Sigmoid colon (tissue), 7 donors: ENCODE data around the gene ZC3H13. TPM values are rescaled to one million over a fixed set of nuclear protein-coding genes. Genes with fewer than 3 reads are reported as not detected.

Source experiments
- DNase-seq: peaks from one replicate; pipeline ENCODE4 v3.0.0-alpha.2; 2019
- H3K27ac ChIP-seq, 4 donors: fragments of 200-600 bp; sonication (generic); one replicate each; pipeline ENCODE4 v1.5.1; 2016 to 2019; ENCODE audit warnings: mild to moderate bottlenecking in 1 of 4
- H3K27me3 ChIP-seq, 3 donors: fragments of 200-600 bp; sonication (generic); one replicate each; pipeline ENCODE4 v1.5.1; 2019; ENCODE audit warnings: mild to moderate bottlenecking in 1 of 3
- H3K36me3 ChIP-seq, 4 donors: fragments of 200-600 bp; sonication (generic); one replicate each; pipeline ENCODE4 v1.5.1; 2016 to 2019
- H3K4me1 ChIP-seq, 4 donors: fragments of 200-600 bp; sonication (generic); one replicate each; pipeline ENCODE4 v1.5.1; 2017 to 2019
- H3K4me3 ChIP-seq, 4 donors: fragments of 200-600 bp; sonication (generic); one replicate each; pipeline ENCODE4 v1.5.1; 2017 to 2019; ENCODE audit warnings: mild to moderate bottlenecking in 2 of 4, moderate library complexity in 1 of 4
- H3K9me3 ChIP-seq, 4 donors: fragments of 200-600 bp in 3 of 4; sonication (generic) in 3 of 4; one replicate each; pipeline versions ENCODE4 v1.5.1 to v1.6.1; 2013 to 2019
- CTCF ChIP-seq, 4 experiments: fragments of 450-650 bp in 3 of 4; fragments of 200-600 bp in 1 of 4; IDR thresholded peaks; one replicate each; pipeline ENCODE4 v1.5.1; 2016 to 2019; ENCODE audit warnings: antibody characterized with exemption in 4 of 4, mild to moderate bottlenecking in 3 of 4, moderate library complexity in 2 of 4
- EP300 ChIP-seq, 4 donors: sonication (generic); formaldehyde crosslinking; IDR thresholded peaks; one replicate each; pipeline ENCODE4 v1.6.1; 2017; ENCODE audit warnings: antibody characterized with exemption in 4 of 4
- POLR2A ChIP-seq, 2 donors: fragments of 450-650 bp; IDR thresholded peaks; one replicate each; pipeline ENCODE4 v1.6.1; 2016; ENCODE audit warnings: antibody characterized with exemption in 2 of 2, mild to moderate bottlenecking in 2 of 2, moderate library complexity in 2 of 2
- POLR2AphosphoS5 ChIP-seq, 4 donors: sonication (generic); formaldehyde crosslinking; IDR thresholded peaks; one replicate each; pipeline ENCODE4 v1.6.1; 2017; ENCODE audit warnings: antibody characterized with exemption in 4 of 4
- WGBS, 2 donors: extraction: QIAGEN DNeasy Blood & Tissue Kit; methylation state at CpG; one replicate each; pipeline ENCODE4 v1.1.7; 2013; 5-methylcytosine and 5-hydroxymethylcytosine counted together
- intact Hi-C: fragments of 100-400 bp; cut with DNase I; formaldehyde crosslinking; loops from one replicate; pipeline ENCODE4 v1.15.1; 2023
- polyA plus RNA-seq, 3 donors: library from polyadenylated mRNA; stranded (reverse); fragments of 200-250 nt; gene quantifications; one replicate each; pipeline ENCODE4 v1.2.3, GENCODE V29; 2013
- total RNA-seq, 4 donors: library from RNA; depleted of rRNA; stranded (reverse); fragments of >200 nt; gene quantifications; one replicate each; pipeline ENCODE4 v1.1.0, GENCODE V29; 2016
- donor health status: healthy with polysubstance abuse.
- donor health status: Bipolar disorder and iron deficiency.
- donor health status: healthy.

Gene ZC3H13
- total and polyA plus RNA-seq, 7 donors: 5.8 to 45.3 (median 30.9) TPM

GRCh38 chr13:46038296-46038695 lies 14.2 kb downstream of the ZC3H13 start:
- Histone ChIP-seq H3K4me3 (no peak overlapping the region), H3K27ac (no peak overlapping the region), H3K9me3 (no peaks in the 10 kb centered on the region), H3K4me1 (no peaks in the 10 kb centered on the region), H3K27me3 (no peaks in the 10 kb centered on the region), H3K36me3 (peaks cover 0 to 48% (median 7%) of the 10 kb centered on the region in 4 donors)
- TF ChIP-seq CTCF (IDR thresholded peaks at IDR 0.05): no peak
- TF ChIP-seq POLR2AphosphoS5 (IDR thresholded peaks at IDR 0.05): no peak
- no peak for TF ChIP-seq EP300 (IDR thresholded peaks at IDR 0.05)
- TF ChIP-seq POLR2A (IDR thresholded peaks at IDR 0.05): no peak
- no peak for DNase-seq
- intact Hi-C loops: no loop called here
- WGBS, 2 donors: 83 to 93% methylated on average over 4 of the region's 4 CpGs

- no peak for DNase-seq
- 83% methylated on average over 2 of the region's 2 CpGs for WGBS, 2 donors
- intact Hi-C loops: no loop called here
Observed at GRCh38 chr13:46035066-46035465, 17.5 kb downstream of the ZC3H13 start.

GRCh38 chr13:46032341-46032740 lies 20.2 kb downstream of the ZC3H13 start:
- H3K27me3 ChIP-seq: no peaks in the 10 kb centered on the region
- intact Hi-C loops: no loop called here
- no peak for DNase-seq
- H3K36me3 ChIP-seq: peaks cover 0 to 11% (median 0%) of the 10 kb centered on the region in 4 donors
- TF ChIP-seq POLR2AphosphoS5 (IDR thresholded peaks at IDR 0.05) (no peak), POLR2A (IDR thresholded peaks at IDR 0.05) (no peak), EP300 (IDR thresholded peaks at IDR 0.05) (no peak), CTCF (IDR thresholded peaks at IDR 0.05) (no peak)
- no peaks in the 10 kb centered on the region for H3K4me1 ChIP-seq
- H3K4me3 ChIP-seq: no peak overlapping the region
- peaks cover 0 to 2% (median 0%) of the 10 kb centered on the region in 4 donors for H3K9me3 ChIP-seq
- H3K27ac ChIP-seq: no peak overlapping the region

More at GRCh38 chr13:46035066-46035465, 17.5 kb downstream of the ZC3H13 start:
- H3K9me3 ChIP-seq: peaks cover 0 to 1% (median 0%) of the 10 kb centered on the region in 4 donors
- TF ChIP-seq POLR2A (IDR thresholded peaks at IDR 0.05): no peak
- no peaks in the 10 kb centered on the region for H3K4me1 ChIP-seq
- H3K27me3 ChIP-seq: no peaks in the 10 kb centered on the region
- H3K36me3 ChIP-seq: peaks cover 0 to 25% (median 7%) of the 10 kb centered on the region in 4 donors
- no peak overlapping the region for H3K27ac ChIP-seq
- H3K4me3 ChIP-seq: no peak overlapping the region

GRCh38 chr13:46031581-46032263 lies 20.8 kb downstream of the ZC3H13 start:
- intact Hi-C loops: no loop called here
- Histone ChIP-seq H3K4me3 (no peak overlapping the region), H3K27me3 (no peaks in the 10 kb centered on the region), H3K4me1 (no peaks in the 10 kb centered on the region), H3K27ac (no peak overlapping the region), H3K9me3 (peaks cover 0 to 2% (median 0%) of the 10 kb centered on the region in 4 donors), H3K36me3 (peaks cover 0 to 11% (median 0%) of the 10 kb centered on the region in 4 donors)
- DNase-seq: no peak
- TF ChIP-seq POLR2A (IDR thresholded peaks at IDR 0.05) (no peak), EP300 (IDR thresholded peaks at IDR 0.05) (no peak), CTCF (IDR thresholded peaks at IDR 0.05) (no peak), POLR2AphosphoS5 (IDR thresholded peaks at IDR 0.05) (no peak)
- WGBS, 2 donors: 89 to 92% methylated on average over 4 of the region's 4 CpGs

- Histone ChIP-seq H3K36me3 (peaks cover 0 to 16% (median 0%) of the 10 kb centered on the region in 4 donors), H3K4me3 (no peak overlapping the region), H3K9me3 (peaks cover 0 to 2% (median 0%) of the 10 kb centered on the region in 4 donors), H3K4me1 (no peaks in the 10 kb centered on the region), H3K27ac (no peak overlapping the region), H3K27me3 (no peaks in the 10 kb centered on the region)
- intact Hi-C loops: no loop called here
- 96 to 98% methylated on average over 4 of the region's 4 CpGs for WGBS, 2 donors
- no peak for DNase-seq
- no peak for TF ChIP-seq CTCF (IDR thresholded peaks at IDR 0.05)
Observed at GRCh38 chr13:46025157-46025556, 27.4 kb downstream of the ZC3H13 start.
